Measurements from ENCODE around the gene KCNMA1. TPM values are rescaled to one million over a fixed set of nuclear protein-coding genes. Genes with fewer than 3 reads are reported as not detected.
A peak's percentile ranks its signal among the peaks of the same experiment; 100 is the strongest.

The KCNMA1 gene
- total RNA-seq, 1 donor from 2014 or later, result 44.0 TPM

DNA sequence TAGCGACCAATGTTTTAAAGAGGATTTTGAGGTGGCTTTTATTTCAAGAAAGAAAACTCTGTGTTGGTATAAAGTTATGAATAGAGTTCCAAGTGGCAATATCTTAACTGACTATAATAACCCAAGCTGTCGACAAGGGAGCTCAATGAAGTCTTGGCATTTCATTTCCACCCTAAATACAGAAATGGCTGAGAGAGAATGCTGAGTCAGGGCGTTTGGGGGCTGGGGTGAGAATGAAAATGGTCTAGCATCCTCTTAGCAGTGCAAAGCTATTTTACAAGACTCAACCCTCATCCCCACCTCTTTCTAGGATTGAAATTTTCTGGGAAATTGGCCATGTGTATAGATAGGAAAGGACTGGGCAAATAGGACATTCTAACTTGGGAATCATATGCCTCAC lies 759.1 kb downstream of the KCNMA1 start:
- no peak for DNase-seq (ENCODE audit: low spot score)
- ATAC-seq, result no peak

DNA sequence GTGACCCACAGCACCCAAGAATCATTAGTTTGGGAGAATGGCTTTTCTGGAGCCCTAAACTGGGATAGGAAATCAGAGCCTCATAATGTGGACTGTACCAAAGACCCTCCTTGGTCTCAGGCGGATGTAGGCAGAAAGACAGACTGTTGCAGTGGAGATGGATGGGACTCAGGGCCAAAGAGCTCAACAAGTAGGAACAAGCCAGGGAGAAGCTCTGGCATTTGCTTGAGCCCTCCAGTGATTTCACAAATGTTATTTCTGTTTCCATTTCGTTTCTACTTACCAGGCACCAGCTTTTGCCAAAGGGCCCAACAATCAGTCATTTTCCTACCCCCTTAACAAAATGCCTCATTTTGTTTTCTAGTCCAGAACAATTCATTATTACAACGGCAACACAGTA lies 762.7 kb downstream of the KCNMA1 start:
- ATAC-seq (no peak), DNase-seq (ENCODE audit: low spot score) (no peak)

DNA sequence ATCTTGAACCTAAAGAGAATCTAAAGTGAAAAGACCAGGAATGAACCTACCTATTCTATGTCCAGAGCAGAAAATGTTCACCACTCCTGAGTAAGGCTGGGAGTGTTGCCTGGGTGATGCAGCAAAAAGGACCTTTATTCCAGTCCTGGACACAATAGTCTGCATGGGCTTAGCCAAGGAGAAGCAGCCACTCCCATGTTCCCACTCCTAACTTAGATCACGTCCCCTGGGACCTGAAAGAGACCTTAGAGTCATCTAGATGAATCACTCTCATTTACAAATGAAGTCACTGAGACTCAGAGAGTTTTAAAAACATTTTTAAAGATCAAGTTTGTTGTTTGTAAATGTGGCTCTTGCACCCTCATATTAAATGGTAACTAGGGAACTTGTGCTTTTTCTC lies 763.4 kb downstream of the KCNMA1 start:
- no peak for DNase-seq (ENCODE audit: low spot score)
- no peak for ATAC-seq

DNA sequence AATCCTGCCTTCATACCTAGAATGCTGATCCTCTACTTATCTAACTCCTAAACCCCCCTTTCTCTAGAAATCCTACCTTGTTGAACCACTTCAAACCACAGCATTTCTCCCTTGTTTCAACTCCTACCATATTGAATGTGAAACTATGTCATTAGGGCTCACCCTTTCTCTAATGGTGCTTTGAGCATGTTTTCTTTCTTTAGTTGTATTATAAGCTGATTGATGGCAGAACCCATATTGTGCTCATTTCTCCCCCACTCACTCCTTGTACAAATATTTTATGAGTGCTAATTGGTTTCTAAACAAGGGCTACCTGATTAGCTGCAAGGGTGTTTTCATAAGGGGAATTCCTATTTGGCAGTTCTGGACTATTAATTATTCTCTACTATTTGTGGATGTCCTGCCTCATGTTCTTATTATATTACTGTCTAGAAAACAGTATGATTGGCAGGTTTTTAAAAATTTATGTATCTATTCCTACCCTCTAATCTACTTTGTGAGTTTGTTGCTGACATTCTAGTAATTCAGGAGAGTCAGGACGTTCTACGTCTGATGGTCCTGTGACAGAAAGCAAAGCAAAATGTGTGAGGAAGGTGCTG lies 765.8 kb downstream of the KCNMA1 start:
- DNase-seq (ENCODE audit: low spot score) (no peak), ATAC-seq (no peak)

DNA sequence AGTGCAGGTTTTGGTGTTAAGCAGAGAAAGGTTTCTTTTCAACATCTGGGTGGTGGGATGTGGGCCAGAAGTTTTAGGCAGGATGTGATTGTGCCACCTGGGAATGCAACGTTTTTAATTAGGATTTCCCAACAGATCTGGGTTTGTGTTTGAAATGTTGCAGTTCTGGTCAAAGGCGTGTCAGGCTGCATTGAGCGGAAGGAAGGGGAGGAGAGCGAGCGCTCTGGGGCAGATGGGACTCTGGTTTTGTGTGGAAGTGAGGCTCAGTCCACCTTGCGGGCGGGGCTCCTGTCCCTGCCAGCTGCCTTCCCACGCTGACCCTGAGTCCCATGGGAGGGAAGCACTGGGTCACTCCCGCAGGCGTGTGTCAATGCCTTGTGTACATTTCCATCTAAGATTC lies 767.7 kb downstream of the KCNMA1 start:
- ATAC-seq (peak; percentile 34), DNase-seq (ENCODE audit: low spot score) (no peak)

DNA sequence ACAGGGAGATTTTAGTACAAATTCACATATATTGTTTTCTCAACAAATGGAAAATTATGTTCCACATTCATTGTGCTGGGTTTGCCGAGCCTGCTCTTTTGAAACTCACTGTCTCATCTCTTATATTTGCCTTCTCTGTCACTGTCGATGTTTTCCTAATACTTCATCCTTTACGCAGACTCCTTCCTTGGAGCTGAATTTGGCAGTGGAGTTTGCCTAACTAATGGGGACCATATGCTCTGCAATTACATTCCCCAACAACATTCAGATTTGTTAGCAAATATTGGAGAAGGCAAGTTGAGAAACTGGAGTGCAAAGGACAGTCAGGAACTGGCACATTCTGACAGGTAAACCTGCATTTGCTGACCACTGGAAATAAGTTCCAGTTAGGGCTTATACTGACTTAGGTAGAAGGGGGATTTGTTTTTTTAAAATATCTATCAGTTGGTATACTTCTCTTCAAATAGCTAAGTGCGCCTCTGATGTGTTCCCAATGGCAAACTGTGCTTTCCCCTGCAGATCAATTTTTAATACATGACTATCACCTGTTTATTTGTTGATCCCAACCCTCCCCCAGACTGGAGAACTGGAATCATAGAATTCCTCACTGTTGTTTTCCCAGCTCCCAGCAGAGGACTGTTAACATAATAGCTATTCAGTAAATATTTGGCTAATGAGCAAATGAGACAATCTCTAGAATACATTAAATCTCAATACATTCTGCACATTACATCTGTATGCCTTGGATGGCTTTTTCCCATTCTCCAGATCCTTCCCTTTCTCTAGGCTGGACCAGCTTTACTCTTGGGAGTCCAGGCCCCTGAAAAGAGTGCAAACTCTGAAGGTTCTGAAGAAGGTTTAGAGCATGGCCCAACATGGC lies 769.3 kb downstream of the KCNMA1 start:
- peak; percentile 86 for ATAC-seq
- DNase-seq (ENCODE audit: low spot score), result no peak

DNA sequence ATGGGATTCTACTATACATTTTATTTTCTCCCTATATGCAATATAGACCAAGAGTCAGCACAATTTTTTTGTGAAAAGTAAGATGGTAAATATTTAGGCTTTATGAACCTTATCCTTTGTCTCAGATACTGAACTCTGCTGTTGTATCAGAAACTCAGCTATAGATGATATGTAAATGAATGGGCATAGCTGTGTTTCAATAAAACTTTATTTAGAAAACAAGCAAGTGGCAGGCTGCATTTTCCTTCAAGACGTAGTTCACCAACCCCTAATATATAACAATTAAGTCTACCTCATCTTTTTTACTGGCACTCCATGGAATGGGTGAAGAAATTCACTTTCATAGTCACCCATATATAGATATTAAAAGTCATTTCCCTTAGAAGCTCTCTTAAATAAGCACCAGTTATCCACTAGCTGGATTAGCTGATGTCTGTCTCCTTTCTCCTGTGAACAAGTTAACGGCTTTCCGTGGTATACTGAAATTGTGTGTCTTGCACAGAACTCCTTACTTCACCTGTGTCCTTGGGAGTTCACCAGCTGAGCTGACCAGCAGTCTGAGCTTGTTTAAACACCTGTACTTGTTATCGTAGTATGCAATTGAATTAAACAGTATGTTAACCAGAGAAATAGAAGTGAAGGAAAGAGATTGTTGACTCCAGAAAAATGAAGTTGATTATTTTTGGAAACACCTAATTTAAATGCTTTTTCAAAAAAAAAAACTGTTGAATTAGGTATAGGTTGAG lies 770.6 kb downstream of the KCNMA1 start:
- ATAC-seq, result no peak
- no peak for DNase-seq (ENCODE audit: low spot score)

DNA sequence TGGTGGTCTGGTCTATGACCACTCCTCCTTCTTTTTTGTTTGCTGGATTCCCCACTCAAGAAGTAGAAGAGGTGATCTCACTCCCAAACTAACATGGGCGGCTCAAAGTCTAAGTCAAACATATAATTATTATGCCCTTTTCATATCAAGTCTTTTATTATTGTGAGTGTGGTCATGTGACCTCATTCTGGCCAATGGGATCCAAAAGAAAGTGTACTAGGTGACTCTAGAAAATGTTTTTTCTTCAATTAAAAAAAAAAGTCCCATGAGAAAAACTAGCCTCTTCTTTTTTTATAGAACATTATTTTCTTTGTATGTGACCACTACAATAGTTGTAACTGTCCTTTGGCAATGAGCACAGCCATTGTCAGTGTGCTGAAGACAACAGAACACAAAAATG lies 772.7 kb downstream of the KCNMA1 start:
- ATAC-seq, result no peak
- DNase-seq (ENCODE audit: low spot score), result no peak

DNA sequence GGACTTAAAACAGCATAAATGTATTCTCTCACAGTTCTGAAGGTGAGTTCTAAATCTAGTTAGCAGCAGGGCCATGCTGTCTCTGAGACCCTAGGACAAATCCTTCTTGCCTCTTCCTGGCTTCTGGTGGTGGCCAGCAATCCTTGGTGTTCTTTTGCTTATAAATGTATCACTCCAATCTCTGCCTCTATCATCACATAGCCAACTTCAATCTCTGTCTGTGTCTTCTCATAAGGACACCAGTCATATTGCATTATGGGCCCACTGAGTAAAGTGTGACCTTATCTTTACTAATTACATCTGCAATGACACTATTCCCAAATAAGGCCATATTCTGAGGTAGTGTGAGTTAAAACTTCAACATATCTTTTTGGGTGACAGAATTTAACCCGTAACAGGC lies 778.9 kb downstream of the KCNMA1 start:
- no peak for DNase-seq (ENCODE audit: low spot score)
- no peak for ATAC-seq

DNA sequence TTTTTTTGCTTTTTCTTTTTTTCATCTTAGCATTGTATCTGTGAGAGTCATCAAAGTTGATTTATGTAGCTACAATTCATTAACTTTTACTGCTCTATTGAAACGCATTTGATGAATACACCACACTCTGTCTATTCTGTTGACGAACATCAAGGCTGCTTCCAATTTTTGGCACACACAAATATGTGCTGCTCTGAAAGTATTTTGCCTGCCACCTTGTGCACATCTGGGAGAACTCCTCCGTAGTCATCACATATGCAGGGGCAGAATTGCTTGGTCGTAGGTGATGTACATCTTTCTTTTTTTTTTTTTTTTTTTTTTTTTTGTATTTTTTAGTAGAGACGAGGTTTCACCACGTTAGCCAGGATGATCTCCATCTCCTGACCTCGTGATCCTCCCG lies 796.8 kb downstream of the KCNMA1 start:
- no peak for ATAC-seq
- no peak for DNase-seq (ENCODE audit: low spot score)

DNA sequence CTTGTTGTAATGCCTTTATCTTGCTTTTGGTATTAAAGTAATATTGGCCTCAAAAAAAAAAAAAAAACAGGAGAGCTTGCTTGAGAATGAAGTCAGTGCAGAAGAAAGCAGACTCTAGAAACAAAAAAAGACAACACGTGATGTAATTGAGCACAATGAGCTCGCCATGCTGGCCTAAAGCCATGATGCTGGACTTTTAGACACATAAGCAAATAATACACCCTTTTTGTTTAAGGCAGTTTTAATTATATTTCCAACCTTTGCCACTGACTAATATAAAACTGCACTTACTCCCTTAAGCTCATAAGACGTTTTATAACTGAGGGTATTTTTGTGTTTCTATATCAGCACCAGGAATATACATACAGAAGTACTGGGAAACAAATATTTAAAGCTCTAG lies 798.3 kb downstream of the KCNMA1 start:
- no peak for ATAC-seq
- no peak for DNase-seq (ENCODE audit: low spot score)

DNA sequence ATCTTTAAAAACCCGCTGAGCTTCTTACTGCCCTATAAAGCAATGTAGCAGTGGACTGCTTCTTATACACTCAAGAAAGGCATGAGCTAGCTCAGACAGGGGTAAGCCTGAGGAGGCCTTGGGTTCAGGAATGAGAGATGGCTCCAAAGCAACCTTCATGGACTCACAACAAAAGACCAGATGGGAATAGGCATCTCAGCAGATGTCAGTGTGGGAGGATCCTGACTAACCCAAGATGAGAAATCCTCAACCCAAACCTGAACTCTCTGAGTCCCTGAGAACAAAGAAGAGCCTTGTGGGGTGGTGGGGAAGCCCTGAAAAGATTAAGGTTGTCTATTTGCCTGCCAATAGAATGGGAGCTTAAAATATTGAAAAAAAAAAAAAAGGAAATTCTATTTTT lies 807.4 kb downstream of the KCNMA1 start:
- ATAC-seq, result no peak

DNA sequence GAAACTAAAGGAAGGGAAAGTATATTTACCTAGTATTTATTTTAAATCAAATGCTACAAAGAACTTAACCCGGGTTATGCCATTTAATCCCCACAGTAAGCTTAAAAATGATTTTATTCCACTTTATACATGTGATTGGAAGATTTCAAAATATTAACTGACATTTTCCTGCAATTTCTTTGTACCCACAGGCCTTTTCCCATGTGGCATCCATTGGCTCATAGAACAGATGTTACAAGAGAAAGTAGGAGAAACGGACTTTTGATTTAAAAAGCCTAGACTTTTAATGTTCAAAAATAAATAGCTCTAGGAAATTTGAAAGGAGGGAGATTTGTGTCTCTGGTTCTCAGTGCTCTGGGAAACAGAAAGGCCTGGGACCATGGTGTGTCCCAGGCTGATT lies 807.9 kb downstream of the KCNMA1 start:
- DNase-seq (ENCODE audit: low spot score) (no peak), ATAC-seq (no peak)

More for the DNA sequence above, 807.4 kb downstream of the KCNMA1 start:
- DNase-seq (ENCODE audit: low spot score), result no peak
